SH-SY5Y (cell line): Measurements from ENCODE around the gene XK.

Experiments used
- GATA2 ChIP-seq: IDR thresholded peaks from 2 replicates; pipeline ENCODE4 v1.6.1; 2011; ENCODE audit warnings: mild to moderate bottlenecking, low read depth, low read length
- GATA3 ChIP-seq: IDR thresholded peaks from 2 replicates; pipeline ENCODE4 v1.6.1; 2011; ENCODE audit warnings: low read depth, mild to moderate bottlenecking, low read length, moderate library complexity

GRCh38 chrX:37667141-37667540 lies 18.4 kb upstream of the XK start:
- TF ChIP-seq GATA3 (no peak), GATA2 (no peak)
